GM23338 (cell line): Measurements from ENCODE around the gene TAOK3. TPM values are rescaled to one million over a fixed set of nuclear protein-coding genes. Genes with fewer than 3 reads are reported as not detected.

Source experiments
- ATAC-seq: fragments of 200-7000 bp; cut with Tn5 transposase; 3 replicates; pipeline ENCODE4 v1.9.1; 2020
- DNase-seq: peaks from one replicate; pipeline ENCODE4 v3.0.0-alpha.2; 2015; ENCODE audit warnings: low spot score
- H2AFZ ChIP-seq: fragments of 200-600 bp; sonication (generic); 2 replicates; pipeline ENCODE4 v1.8.0; 2016; ENCODE audit warnings: antibody characterized with exemption, mild to moderate bottlenecking, moderate library complexity
- H3F3A ChIP-seq: fragments of 200-600 bp; sonication (generic); replicated peaks from 2 replicates; pipeline ENCODE4 v1.8.0; 2017; ENCODE audit warnings: antibody characterized with exemption, mixed run types, low read depth
- H3K27ac ChIP-seq: fragments of 200-600 bp; sonication (generic); 2 replicates; pipeline ENCODE4 v1.6.1; 2016; ENCODE audit warnings: low read depth
- H3K27me3 ChIP-seq: fragments of 200-600 bp; sonication (generic); 2 replicates; pipeline ENCODE4 v1.8.0; 2016; ENCODE audit warnings: mild to moderate bottlenecking, mixed run types, moderate library complexity; ENCODE audit not compliant: insufficient read depth
- H3K36me3 ChIP-seq: fragments of 200-600 bp; sonication (generic); 2 replicates; pipeline ENCODE4 v1.8.0; 2016; ENCODE audit warnings: mild to moderate bottlenecking; ENCODE audit not compliant: insufficient read depth
- H3K4me1 ChIP-seq: fragments of 200-600 bp; sonication (generic); 2 replicates; pipeline ENCODE4 v1.8.0; 2016; ENCODE audit warnings: mild to moderate bottlenecking, moderate library complexity; ENCODE audit not compliant: insufficient read depth
- H3K4me2 ChIP-seq: fragments of 200-600 bp; sonication (generic); 2 replicates; pipeline ENCODE4 v1.7.1; 2017; ENCODE audit warnings: mixed run types
- H3K4me3 ChIP-seq: fragments of 200-600 bp; sonication (generic); 2 replicates; pipeline ENCODE4 v1.6.1; 2016; ENCODE audit warnings: mixed run types
- H3K79me2 ChIP-seq: fragments of 200-600 bp; sonication (generic); replicated peaks from 2 replicates; pipeline ENCODE4 v1.8.0; 2017; ENCODE audit warnings: mild to moderate bottlenecking; ENCODE audit not compliant: insufficient read depth
- H3K9me2 ChIP-seq: fragments of 200-600 bp; sonication (generic); 2 replicates; pipeline ENCODE4 v1.8.0; 2017; ENCODE audit not compliant: insufficient read depth
- H4K20me1 ChIP-seq: fragments of 200-600 bp; sonication (generic); replicated peaks from 2 replicates; pipeline ENCODE4 v1.8.0; 2017; ENCODE audit warnings: mild to moderate bottlenecking; ENCODE audit not compliant: insufficient read depth
- H3K27ac Mint-ChIP-seq: 2 replicates; pipeline ENCODE4 v1.8.0; 2020; ENCODE audit warnings: inconsistent platforms, mild to moderate bottlenecking, moderate library complexity, mixed read lengths
- H3K27me3 Mint-ChIP-seq: 3 replicates; pipeline ENCODE4 v1.8.0; 2022; ENCODE audit warnings: low read depth, mild to moderate bottlenecking, moderate library complexity, mixed read lengths, inconsistent platforms; ENCODE audit not compliant: insufficient read depth, poor library complexity
- H3K36me3 Mint-ChIP-seq: 3 replicates; pipeline ENCODE4 v1.8.0; 2021; ENCODE audit warnings: low read depth, mild to moderate bottlenecking, inconsistent platforms, moderate library complexity, mixed read lengths
- H3K4me1 Mint-ChIP-seq: 3 replicates; pipeline ENCODE4 v1.8.0; 2020; ENCODE audit warnings: mild to moderate bottlenecking, inconsistent platforms, mixed read lengths
- H3K4me3 Mint-ChIP-seq: 3 replicates; pipeline ENCODE4 v1.8.0; 2021; ENCODE audit warnings: moderate library complexity, mild to moderate bottlenecking, inconsistent platforms, mixed read lengths
- H3K9me3 Mint-ChIP-seq: 3 replicates; pipeline ENCODE4 v1.8.0; 2020; ENCODE audit warnings: moderate library complexity, mild to moderate bottlenecking, inconsistent platforms, mixed read lengths
- CREB1 ChIP-seq: fragments of 250-450 bp; sonication (Bioruptor Pico); IDR thresholded peaks from 2 replicates; pipeline ENCODE4 v1.5.0; 2020; ENCODE audit warnings: low read depth, mild to moderate bottlenecking, moderate library complexity
- CTCF ChIP-seq, 2 experiments: fragments of 200-600 bp in 1 of 2; sonication (generic) in 1 of 2; conservative IDR thresholded peaks; 2 replicates each; pipeline versions ENCODE4 v1.5.1 to v1.6.1; 2016 to 2017; ENCODE audit warnings: antibody characterized with exemption in 2 of 2, low read depth in 2 of 2, mild to moderate bottlenecking in 2 of 2, moderate library complexity in 1 of 2
- ETS1 ChIP-seq: IDR thresholded peaks from 2 replicates; pipeline ENCODE4 v1.6.1; 2016; ENCODE audit warnings: antibody characterized with exemption
- EZH2 ChIP-seq: fragments of 200-600 bp; sonication (generic); IDR thresholded peaks from one replicate; pipeline ENCODE4 v1.8.0; 2017; ENCODE audit warnings: antibody characterized with exemption, mild to moderate bottlenecking, low read depth; ENCODE audit not compliant: unreplicated experiment
- EZH2phosphoT487 ChIP-seq: fragments of 200-600 bp; sonication (generic); IDR thresholded peaks from one replicate; pipeline ENCODE4 v1.8.1; 2018; ENCODE audit warnings: antibody characterized with exemption; ENCODE audit not compliant: unreplicated experiment
- JUNB ChIP-seq: IDR thresholded peaks from one replicate; pipeline ENCODE4 v1.6.1; 2016; ENCODE audit warnings: antibody characterized with exemption; ENCODE audit not compliant: unreplicated experiment
- NANOG ChIP-seq: IDR thresholded peaks from 2 replicates; pipeline ENCODE4 v1.6.1; 2016; ENCODE audit warnings: antibody characterized with exemption, borderline replicate concordance
- POLR2AphosphoS5 ChIP-seq: IDR thresholded peaks from 2 replicates; pipeline ENCODE4 v1.6.1; 2016; ENCODE audit warnings: antibody characterized with exemption, low read depth
- STAT1 ChIP-seq: IDR thresholded peaks from one replicate; pipeline ENCODE4 v1.6.1; 2016; ENCODE audit warnings: antibody characterized with exemption; ENCODE audit not compliant: unreplicated experiment
- ZNF114 ChIP-seq: fragments of 250-450 bp; sonication (Bioruptor Pico); IDR thresholded peaks from 2 replicates; pipeline ENCODE4 v1.5.0; 2020; ENCODE audit warnings: mild to moderate bottlenecking, moderate library complexity
- ZNF331 ChIP-seq: fragments of 250-450 bp; sonication (Bioruptor Pico); IDR thresholded peaks from 2 replicates; pipeline ENCODE4 v1.5.0; 2020; ENCODE audit warnings: low read depth, mild to moderate bottlenecking, moderate library complexity
- ZNF462 ChIP-seq: fragments of 250-450 bp; sonication (Bioruptor Pico); IDR thresholded peaks from 2 replicates; pipeline ENCODE4 v1.5.0; 2020; ENCODE audit warnings: mild to moderate bottlenecking, moderate library complexity
- polyA plus RNA-seq: library from polyadenylated mRNA; unstranded; fragments of >200 nt; fragmentation: Nextera tagmentation; extraction: Ambion mirVana; gene quantifications from 2 replicates; pipeline ENCODE4 v1.2.1, GENCODE V29; 2016
- total RNA-seq: library from RNA; depleted of rRNA; stranded (reverse); fragments of >200 nt; shearing (Covaris generic); gene quantifications from 2 replicates; pipeline ENCODE4 v1.2.3, GENCODE V29; 2014
- TF ChIP-seq, protein P1 (sequence below): IDR thresholded peaks from one replicate; pipeline ENCODE4 v1.6.1; 2018; ENCODE audit warnings: antibody characterized with exemption; ENCODE audit not compliant: unreplicated experiment

Gene TAOK3
- total and polyA plus RNA-seq, 2 experiments from 2014 or later: 7.6 to 20.4 TPM

DNA sequence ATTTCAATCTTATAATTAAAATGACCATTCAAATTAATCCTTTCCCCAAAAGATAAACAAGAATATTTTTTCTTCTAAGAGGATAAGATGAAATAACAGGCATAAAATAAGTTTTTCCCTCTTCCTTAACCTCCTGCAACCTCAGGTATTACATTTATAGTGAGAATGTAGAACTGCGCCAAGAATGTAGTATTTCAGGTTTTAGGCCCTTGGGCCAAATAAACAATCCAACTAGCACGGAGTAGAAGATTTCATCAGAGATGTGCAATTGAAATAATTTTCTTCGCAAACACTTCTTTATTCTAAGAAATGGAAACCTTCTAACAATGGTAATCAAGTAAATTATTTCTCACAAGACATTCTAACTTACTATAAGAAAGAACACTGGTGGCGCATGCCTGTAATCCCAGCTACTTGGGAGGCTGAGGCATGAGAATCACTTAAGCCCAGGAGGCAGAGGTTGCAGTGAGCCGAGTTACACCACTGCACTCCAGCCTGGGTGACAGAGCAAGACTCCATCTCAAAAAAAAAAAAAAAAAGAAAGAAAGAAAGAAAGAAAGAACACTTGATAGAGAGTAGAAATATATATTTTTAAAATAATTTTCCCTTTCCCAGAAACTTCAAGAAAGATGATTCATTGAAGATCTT, 100.8 kb downstream of the TAOK3 start:
- TF ChIP-seq EZH2phosphoT487 (no peak), CREB1 (CRISPR knock-in tag) (no peak), POLR2AphosphoS5 (no peak), ZNF114 (CRISPR knock-in tag) (no peak), ZNF462 (CRISPR knock-in tag) (no peak), STAT1 (no peak), ZNF331 (CRISPR knock-in tag) (no peak), JUNB (no peak), EZH2 (no peak), NANOG (no peak), ETS1 (no peak), CTCF (conservative IDR thresholded peaks at IDR 0.05; ENCODE audit: low read depth in 2 of 2) (no peak)
- TF ChIP-seq, protein P1, sequence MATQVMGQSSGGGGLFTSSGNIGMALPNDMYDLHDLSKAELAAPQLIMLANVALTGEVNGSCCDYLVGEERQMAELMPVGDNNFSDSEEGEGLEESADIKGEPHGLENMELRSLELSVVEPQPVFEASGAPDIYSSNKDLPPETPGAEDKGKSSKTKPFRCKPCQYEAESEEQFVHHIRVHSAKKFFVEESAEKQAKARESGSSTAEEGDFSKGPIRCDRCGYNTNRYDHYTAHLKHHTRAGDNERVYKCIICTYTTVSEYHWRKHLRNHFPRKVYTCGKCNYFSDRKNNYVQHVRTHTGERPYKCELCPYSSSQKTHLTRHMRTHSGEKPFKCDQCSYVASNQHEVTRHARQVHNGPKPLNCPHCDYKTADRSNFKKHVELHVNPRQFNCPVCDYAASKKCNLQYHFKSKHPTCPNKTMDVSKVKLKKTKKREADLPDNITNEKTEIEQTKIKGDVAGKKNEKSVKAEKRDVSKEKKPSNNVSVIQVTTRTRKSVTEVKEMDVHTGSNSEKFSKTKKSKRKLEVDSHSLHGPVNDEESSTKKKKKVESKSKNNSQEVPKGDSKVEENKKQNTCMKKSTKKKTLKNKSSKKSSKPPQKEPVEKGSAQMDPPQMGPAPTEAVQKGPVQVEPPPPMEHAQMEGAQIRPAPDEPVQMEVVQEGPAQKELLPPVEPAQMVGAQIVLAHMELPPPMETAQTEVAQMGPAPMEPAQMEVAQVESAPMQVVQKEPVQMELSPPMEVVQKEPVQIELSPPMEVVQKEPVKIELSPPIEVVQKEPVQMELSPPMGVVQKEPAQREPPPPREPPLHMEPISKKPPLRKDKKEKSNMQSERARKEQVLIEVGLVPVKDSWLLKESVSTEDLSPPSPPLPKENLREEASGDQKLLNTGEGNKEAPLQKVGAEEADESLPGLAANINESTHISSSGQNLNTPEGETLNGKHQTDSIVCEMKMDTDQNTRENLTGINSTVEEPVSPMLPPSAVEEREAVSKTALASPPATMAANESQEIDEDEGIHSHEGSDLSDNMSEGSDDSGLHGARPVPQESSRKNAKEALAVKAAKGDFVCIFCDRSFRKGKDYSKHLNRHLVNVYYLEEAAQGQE: no peak
- Histone ChIP-seq H3K27me3 (no peaks in the 10 kb centered on the region), H3K4me3 (no peak overlapping the region), H3K36me3 (no peaks in the 10 kb centered on the region), H3K27ac (no peak overlapping the region), H3K79me2 (no peaks in the 10 kb centered on the region), H3K9me2 (no peaks in the 10 kb centered on the region), H3K4me1 (no peaks in the 10 kb centered on the region), H4K20me1 (no peaks in the 10 kb centered on the region), H3K4me2 (no peak overlapping the region), H2AFZ (no peak overlapping the region), H3F3A (no peaks in the 10 kb centered on the region)
- Mint-ChIP-seq H3K4me1 (no peaks in the 10 kb centered on the region), H3K36me3 (no peaks in the 10 kb centered on the region), H3K27ac (no peak overlapping the region), H3K27me3 (peaks cover 2% of the 10 kb centered on the region), H3K4me3 (no peak overlapping the region), H3K9me3 (no peaks in the 10 kb centered on the region)
- no peak for DNase-seq
- ATAC-seq: no peak
